IgD-negative memory B cell (primary cell): Measurements from ENCODE around the gene SPRR2B. TPM values are rescaled to one million over a fixed set of nuclear protein-coding genes. Genes with fewer than 3 reads are reported as not detected.
"Not testable (repeated sequence)": the region's sequence is repeated elsewhere in the genome, so short reads cannot be mapped to it uniquely, and the experiment has no call there.

ENCODE experiments used
- H3K27ac Mint-ChIP-seq, 3 donors: one replicate each; pipeline ENCODE4 v1.8.0; 2020 to 2022; ENCODE audit warnings: mild to moderate bottlenecking in 3 of 3, mixed read lengths in 3 of 3, moderate library complexity in 1 of 3
- H3K27me3 Mint-ChIP-seq: one replicate; pipeline ENCODE4 v1.8.0; 2021; ENCODE audit warnings: mixed read lengths
- H3K36me3 Mint-ChIP-seq: one replicate; pipeline ENCODE4 v1.8.0; 2020; ENCODE audit warnings: mild to moderate bottlenecking, mixed read lengths
- H3K4me1 Mint-ChIP-seq, 3 donors: one replicate each; pipeline ENCODE4 v1.8.0; 2020 to 2022; ENCODE audit warnings: mixed read lengths in 3 of 3, mild to moderate bottlenecking in 1 of 3
- H3K4me3 Mint-ChIP-seq, 4 donors: one replicate each; pipeline ENCODE4 v1.8.0; 2020 to 2022; ENCODE audit warnings: mild to moderate bottlenecking in 4 of 4, mixed read lengths in 4 of 4, moderate library complexity in 3 of 4
- H3K9me3 Mint-ChIP-seq, 3 donors: one replicate each; pipeline ENCODE4 v1.8.0; 2020 to 2021; ENCODE audit warnings: mixed read lengths in 3 of 3, mild to moderate bottlenecking in 1 of 3
- polyA plus RNA-seq: library from polyadenylated mRNA; unstranded; fragments of 300-500 nt; fragmentation: Illumina TruSeq; gene quantifications from one replicate; pipeline ENCODE4 v1.2.3, GENCODE V29; 2021

SPRR2B gene
- not detected for polyA plus RNA-seq

GRCh38 chr1:153071511-153071910 is at the start of gene SPRR2B:
SPRR2B (minus strand) TSS chr1:153071611; CDS start chr1:153070839, 772 bp downstream.
- Mint-ChIP-seq H3K9me3 (peaks cover 0 to 4% (median 2%) of the 10 kb centered on the region in 3 donors), H3K4me1 (no peaks in the 10 kb centered on the region), H3K27ac (no peak within 1 kb of the TSS), H3K27me3 (no peaks in the 10 kb centered on the region), H3K4me3 (no peak within 1 kb of the TSS), H3K36me3 (no peaks in the 10 kb centered on the region)

- no peak overlapping the region for H3K4me3 Mint-ChIP-seq
- H3K27ac Mint-ChIP-seq: no peak overlapping the region
- H3K9me3 Mint-ChIP-seq: peaks cover 1 to 19% (median 10%) of the 10 kb centered on the region in 3 donors
- no peaks in the 10 kb centered on the region for H3K4me1 Mint-ChIP-seq
- no peaks in the 10 kb centered on the region for H3K36me3 Mint-ChIP-seq
- peaks cover 3% of the 10 kb centered on the region for H3K27me3 Mint-ChIP-seq
Observed at GRCh38 chr1:153120945-153121344, 49.5 kb upstream of the SPRR2B start.

GRCh38 chr1:153119491-153119971 is 48.1 kb upstream of the SPRR2B start:
- peaks cover 7% of the 10 kb centered on the region for H3K27me3 Mint-ChIP-seq
- H3K9me3 Mint-ChIP-seq: peaks cover 1 to 6% (median 2%) of the 10 kb centered on the region in 3 donors
- H3K4me1 Mint-ChIP-seq: no peaks in the 10 kb centered on the region
- H3K4me3 Mint-ChIP-seq: no peak overlapping the region
- no peaks in the 10 kb centered on the region for H3K36me3 Mint-ChIP-seq
- no peak overlapping the region for H3K27ac Mint-ChIP-seq

GRCh38 chr1:153115264-153115663 is 43.9 kb upstream of the SPRR2B start:
- H3K4me1 Mint-ChIP-seq, H3K27me3 Mint-ChIP-seq: not testable (repeated sequence)

GRCh38 chr1:153113416-153113815 is 42.0 kb upstream of the SPRR2B start, which contains the start of gene SPRR2F:
SPRR2F (minus strand) TSS chr1:153113516; CDS start chr1:153112733, 783 bp downstream.
- H3K36me3 Mint-ChIP-seq: no peaks in the 10 kb centered on the region
- H3K4me1 Mint-ChIP-seq: no peaks in the 10 kb centered on the region
- peaks cover 0 to 2% (median 0%) of the 10 kb centered on the region in 3 donors for H3K9me3 Mint-ChIP-seq
- H3K4me3 Mint-ChIP-seq: no peak within 1 kb of the TSS
- H3K27ac Mint-ChIP-seq: no peak within 1 kb of the TSS
- peaks cover 5% of the 10 kb centered on the region for H3K27me3 Mint-ChIP-seq

More at GRCh38 chr1:153115264-153115663, 43.9 kb upstream of the SPRR2B start:
- not testable (repeated sequence) for H3K9me3 Mint-ChIP-seq, H3K36me3 Mint-ChIP-seq, H3K27ac Mint-ChIP-seq, H3K4me3 Mint-ChIP-seq

GRCh38 chr1:153112454-153112853 is 41.0 kb upstream of the SPRR2B start:
- H3K27ac Mint-ChIP-seq, H3K4me3 Mint-ChIP-seq, H3K9me3 Mint-ChIP-seq, H3K36me3 Mint-ChIP-seq, H3K4me1 Mint-ChIP-seq, H3K27me3 Mint-ChIP-seq: not testable (repeated sequence)

- no peak overlapping the region for H3K27ac Mint-ChIP-seq
- no peaks in the 10 kb centered on the region for H3K4me1 Mint-ChIP-seq
- H3K9me3 Mint-ChIP-seq: peaks cover 4 to 7% (median 6%) of the 10 kb centered on the region in 3 donors
- H3K27me3 Mint-ChIP-seq: peaks cover 12% of the 10 kb centered on the region
- H3K4me3 Mint-ChIP-seq: no peak overlapping the region
- no peaks in the 10 kb centered on the region for H3K36me3 Mint-ChIP-seq
Observed at GRCh38 chr1:153100245-153100644, 28.8 kb upstream of the SPRR2B start.

- no peaks in the 10 kb centered on the region for H3K4me1 Mint-ChIP-seq
- peak overlapping the region in 1 of 4 donors; percentile 63 for H3K4me3 Mint-ChIP-seq
- peaks cover under 1 to 6% (median 2%) of the 10 kb centered on the region in 3 donors for H3K9me3 Mint-ChIP-seq
- no peak overlapping the region for H3K27ac Mint-ChIP-seq
- no peaks in the 10 kb centered on the region for H3K36me3 Mint-ChIP-seq
- peaks cover 12% of the 10 kb centered on the region for H3K27me3 Mint-ChIP-seq
Observed at GRCh38 chr1:153099461-153100045, 28.1 kb upstream of the SPRR2B start.

GRCh38 chr1:153095764-153096163 is 24.4 kb upstream of the SPRR2B start:
- Mint-ChIP-seq H3K9me3 (peaks cover 0 to 3% (median 0%) of the 10 kb centered on the region in 3 donors), H3K36me3 (no peaks in the 10 kb centered on the region), H3K4me1 (no peaks in the 10 kb centered on the region), H3K27me3 (peaks cover 12% of the 10 kb centered on the region), H3K4me3 (no peak overlapping the region), H3K27ac (no peak overlapping the region)

GRCh38 chr1:153094426-153094825 is 23.0 kb upstream of the SPRR2B start, which contains the start of gene SPRR2E:
SPRR2E (minus strand) TSS chr1:153094526; CDS start chr1:153093751, 775 bp downstream.
- H3K9me3 Mint-ChIP-seq: peaks cover 0 to 3% (median 0%) of the 10 kb centered on the region in 3 donors
- H3K27ac Mint-ChIP-seq: no peak within 1 kb of the TSS
- H3K4me3 Mint-ChIP-seq: no peak within 1 kb of the TSS
- no peaks in the 10 kb centered on the region for H3K36me3 Mint-ChIP-seq
- H3K27me3 Mint-ChIP-seq: peaks cover 6% of the 10 kb centered on the region
- H3K4me1 Mint-ChIP-seq: no peaks in the 10 kb centered on the region

- no peaks in the 10 kb centered on the region for H3K4me1 Mint-ChIP-seq
- H3K27ac Mint-ChIP-seq: no peak overlapping the region
- H3K36me3 Mint-ChIP-seq: no peaks in the 10 kb centered on the region
- H3K27me3 Mint-ChIP-seq: peaks cover 2% of the 10 kb centered on the region
- H3K4me3 Mint-ChIP-seq: no peak overlapping the region
- peaks cover 0 to 7% (median 2%) of the 10 kb centered on the region in 3 donors for H3K9me3 Mint-ChIP-seq
Observed at GRCh38 chr1:153087652-153088051, 16.2 kb upstream of the SPRR2B start.

GRCh38 chr1:153081736-153082135 is 10.3 kb upstream of the SPRR2B start:
- H3K27ac Mint-ChIP-seq: no peak overlapping the region
- H3K4me1 Mint-ChIP-seq: no peaks in the 10 kb centered on the region
- H3K36me3 Mint-ChIP-seq: peaks cover 2% of the 10 kb centered on the region
- peaks cover 7 to 13% (median 12%) of the 10 kb centered on the region in 3 donors for H3K9me3 Mint-ChIP-seq
- peaks cover 3% of the 10 kb centered on the region for H3K27me3 Mint-ChIP-seq
- no peak overlapping the region for H3K4me3 Mint-ChIP-seq

GRCh38 chr1:153072806-153073726 is 1.7 kb upstream of the SPRR2B start:
- Mint-ChIP-seq H3K27ac (no peak overlapping the region), H3K4me3 (no peak overlapping the region), H3K36me3 (no peaks in the 10 kb centered on the region), H3K9me3 (peaks cover 0 to 2% (median 0%) of the 10 kb centered on the region in 3 donors), H3K4me1 (no peaks in the 10 kb centered on the region), H3K27me3 (peaks cover 1% of the 10 kb centered on the region)

GRCh38 chr1:153070243-153070642 is 1.2 kb downstream of the SPRR2B start:
- H3K4me1 Mint-ChIP-seq: no peaks in the 10 kb centered on the region
- no peaks in the 10 kb centered on the region for H3K27me3 Mint-ChIP-seq
- no peak overlapping the region for H3K27ac Mint-ChIP-seq
- H3K36me3 Mint-ChIP-seq: no peaks in the 10 kb centered on the region
- peaks cover 0 to 4% (median 2%) of the 10 kb centered on the region in 3 donors for H3K9me3 Mint-ChIP-seq
- no peak overlapping the region for H3K4me3 Mint-ChIP-seq
